PFSK-1 (cell line): Measurements from ENCODE around the gene MYO1D.

Source experiments
- FOXP2 ChIP-seq: optimal IDR thresholded peaks from 2 replicates; pipeline ENCODE3; 2011; ENCODE audit warnings: borderline replicate concordance, control low read depth, inconsistent platforms; ENCODE audit not compliant: insufficient read depth; ENCODE audit errors: extremely low read length, extremely low read depth
- POLR2AphosphoS5 ChIP-seq: IDR thresholded peaks from 2 replicates; pipeline ENCODE4 v1.6.1; 2012; ENCODE audit warnings: low read depth, mild to moderate bottlenecking, control low read depth, low read length, moderate library complexity
- SIN3A ChIP-seq: IDR thresholded peaks from 2 replicates; pipeline ENCODE4 v1.6.1; 2012; ENCODE audit warnings: mild to moderate bottlenecking, low read length, moderate library complexity, borderline replicate concordance; ENCODE audit not compliant: insufficient read depth
- TAF1 ChIP-seq: IDR thresholded peaks from 2 replicates; pipeline ENCODE4 v1.6.1; 2012; ENCODE audit warnings: low read length, control low read depth, borderline replicate concordance; ENCODE audit not compliant: insufficient read depth
- TF ChIP-seq, protein P1 (sequence below), 2 experiments: IDR thresholded peaks; 2 replicates each; pipeline versions ENCODE4 v1.6.1 to v1.8.0; 2011 to 2012; ENCODE audit warnings: low read depth in 2 of 2, low read length in 2 of 2, control low read depth in 1 of 2, inconsistent platforms in 1 of 2, mild to moderate bottlenecking in 1 of 2, moderate library complexity in 1 of 2; ENCODE audit not compliant: insufficient read depth in 1 of 2

DNA sequence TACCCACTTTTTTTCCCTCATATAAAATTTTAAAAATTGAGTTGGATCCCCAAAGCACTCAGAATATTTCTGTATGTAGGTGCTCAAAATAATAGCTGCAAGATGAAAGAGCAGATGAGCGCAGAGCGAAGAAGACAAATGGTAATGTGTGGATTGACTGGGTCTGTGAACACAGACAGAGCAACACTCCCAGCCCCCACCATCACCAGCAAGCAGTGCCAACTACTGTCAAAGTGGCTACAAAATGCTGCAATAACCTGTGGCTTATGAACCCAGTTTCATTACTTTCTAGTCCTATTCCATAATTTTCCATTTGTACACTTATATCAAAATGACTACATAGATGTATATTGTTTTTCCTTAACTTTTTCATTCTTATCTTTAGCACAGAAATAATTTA lies 137.2 kb downstream of the MYO1D start:
- TF ChIP-seq TAF1: no peak
- no peak for TF ChIP-seq FOXP2
- TF ChIP-seq POLR2AphosphoS5: no peak
- no peak for TF ChIP-seq SIN3A
- TF ChIP-seq, protein P1, sequence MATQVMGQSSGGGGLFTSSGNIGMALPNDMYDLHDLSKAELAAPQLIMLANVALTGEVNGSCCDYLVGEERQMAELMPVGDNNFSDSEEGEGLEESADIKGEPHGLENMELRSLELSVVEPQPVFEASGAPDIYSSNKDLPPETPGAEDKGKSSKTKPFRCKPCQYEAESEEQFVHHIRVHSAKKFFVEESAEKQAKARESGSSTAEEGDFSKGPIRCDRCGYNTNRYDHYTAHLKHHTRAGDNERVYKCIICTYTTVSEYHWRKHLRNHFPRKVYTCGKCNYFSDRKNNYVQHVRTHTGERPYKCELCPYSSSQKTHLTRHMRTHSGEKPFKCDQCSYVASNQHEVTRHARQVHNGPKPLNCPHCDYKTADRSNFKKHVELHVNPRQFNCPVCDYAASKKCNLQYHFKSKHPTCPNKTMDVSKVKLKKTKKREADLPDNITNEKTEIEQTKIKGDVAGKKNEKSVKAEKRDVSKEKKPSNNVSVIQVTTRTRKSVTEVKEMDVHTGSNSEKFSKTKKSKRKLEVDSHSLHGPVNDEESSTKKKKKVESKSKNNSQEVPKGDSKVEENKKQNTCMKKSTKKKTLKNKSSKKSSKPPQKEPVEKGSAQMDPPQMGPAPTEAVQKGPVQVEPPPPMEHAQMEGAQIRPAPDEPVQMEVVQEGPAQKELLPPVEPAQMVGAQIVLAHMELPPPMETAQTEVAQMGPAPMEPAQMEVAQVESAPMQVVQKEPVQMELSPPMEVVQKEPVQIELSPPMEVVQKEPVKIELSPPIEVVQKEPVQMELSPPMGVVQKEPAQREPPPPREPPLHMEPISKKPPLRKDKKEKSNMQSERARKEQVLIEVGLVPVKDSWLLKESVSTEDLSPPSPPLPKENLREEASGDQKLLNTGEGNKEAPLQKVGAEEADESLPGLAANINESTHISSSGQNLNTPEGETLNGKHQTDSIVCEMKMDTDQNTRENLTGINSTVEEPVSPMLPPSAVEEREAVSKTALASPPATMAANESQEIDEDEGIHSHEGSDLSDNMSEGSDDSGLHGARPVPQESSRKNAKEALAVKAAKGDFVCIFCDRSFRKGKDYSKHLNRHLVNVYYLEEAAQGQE (IDR thresholded peaks at IDR 0.05; ENCODE audit: insufficient read depth in 1 of 2, low read depth in 2 of 2, low read length in 2 of 2): no peak
